H9 (cell line): ENCODE measurements around the gene MTCH1. TPM values are rescaled to one million over a fixed set of nuclear protein-coding genes. Genes with fewer than 3 reads are reported as not detected.

Experiments used
- DNase-seq: peaks from one replicate; pipeline ENCODE4 v3.0.0-alpha.2; 2017
- H2AFZ ChIP-seq: one replicate; pipeline ENCODE4 v1.6.1; 2013; ENCODE audit warnings: mild to moderate bottlenecking, low read length, control low read depth, moderate library complexity
- H2AK5ac ChIP-seq: 2 replicates; pipeline ENCODE4 v1.6.1; 2013; ENCODE audit warnings: low read length, control low read depth, mixed read lengths; ENCODE audit not compliant: insufficient read length
- H2BK120ac ChIP-seq: one replicate; pipeline ENCODE4 v1.6.1; 2013; ENCODE audit warnings: low read depth, mild to moderate bottlenecking, low read length, control low read depth, inconsistent platforms; ENCODE audit not compliant: poor library complexity, severe bottlenecking
- H2BK12ac ChIP-seq: 2 replicates; pipeline ENCODE4 v1.6.1; 2013; ENCODE audit warnings: low read length, control low read depth, mixed read lengths, low read depth; ENCODE audit not compliant: insufficient read length
- H2BK15ac ChIP-seq: 2 replicates; pipeline ENCODE4 v1.6.1; 2013; ENCODE audit warnings: low read depth, low read length, control low read depth
- H2BK20ac ChIP-seq: one replicate; pipeline ENCODE4 v1.6.1; 2013; ENCODE audit warnings: low read depth, mild to moderate bottlenecking, low read length, control low read depth, inconsistent platforms; ENCODE audit not compliant: poor library complexity, severe bottlenecking
- H2BK5ac ChIP-seq: 2 replicates; pipeline ENCODE4 v1.6.1; 2013; ENCODE audit warnings: low read length, control low read depth, mixed read lengths; ENCODE audit not compliant: insufficient read length
- H3K14ac ChIP-seq: 2 replicates; pipeline ENCODE4 v1.6.1; 2013; ENCODE audit warnings: low read length, control low read depth; ENCODE audit not compliant: insufficient read depth
- H3K18ac ChIP-seq: 2 replicates; pipeline ENCODE4 v1.6.1; 2013; ENCODE audit warnings: low read depth, mild to moderate bottlenecking, mixed read lengths, low read length, control low read depth; ENCODE audit not compliant: insufficient read length
- H3K23ac ChIP-seq: 2 replicates; pipeline ENCODE4 v1.6.1; 2013; ENCODE audit warnings: low read length, control low read depth, mixed read lengths, low read depth; ENCODE audit not compliant: insufficient read length
- H3K23me2 ChIP-seq: 2 replicates; pipeline ENCODE4 v1.6.1; 2013; ENCODE audit warnings: low read depth, mild to moderate bottlenecking, mixed read lengths, low read length, control low read depth; ENCODE audit not compliant: insufficient read length, poor library complexity, severe bottlenecking
- H3K27ac ChIP-seq: 2 replicates; pipeline ENCODE4 v1.5.1; 2013; ENCODE audit warnings: low read length, control low read depth, mixed read lengths, low read depth; ENCODE audit not compliant: insufficient read length
- H3K27me3 ChIP-seq: 2 replicates; pipeline ENCODE4 v1.6.1; 2013; ENCODE audit warnings: low read length, control low read depth, inconsistent platforms; ENCODE audit not compliant: insufficient read depth
- H3K4ac ChIP-seq: 2 replicates; pipeline ENCODE4 v1.6.1; 2013; ENCODE audit warnings: low read depth, mild to moderate bottlenecking, control low read depth, inconsistent platforms, low read length, moderate library complexity
- H3K4me1 ChIP-seq: 2 replicates; pipeline ENCODE4 v1.6.1; 2013; ENCODE audit warnings: low read length, control low read depth, inconsistent platforms; ENCODE audit not compliant: insufficient read depth
- H3K4me2 ChIP-seq: 2 replicates; pipeline ENCODE4 v1.6.1; 2013; ENCODE audit warnings: low read length, control low read depth, mixed read lengths; ENCODE audit not compliant: insufficient read length, insufficient read depth
- H3K56ac ChIP-seq: 2 replicates; pipeline ENCODE4 v1.6.1; 2013; ENCODE audit warnings: low read depth, mild to moderate bottlenecking, mixed read lengths, low read length, control low read depth; ENCODE audit not compliant: insufficient read length
- H3K79me1 ChIP-seq: 2 replicates; pipeline ENCODE4 v1.6.1; 2013; ENCODE audit warnings: low read depth, mild to moderate bottlenecking, moderate library complexity, low read length, control low read depth, inconsistent platforms; ENCODE audit not compliant: insufficient read depth, poor library complexity, severe bottlenecking
- H3K79me2 ChIP-seq: 2 replicates; pipeline ENCODE4 v1.6.1; 2013; ENCODE audit warnings: low read length, control low read depth, inconsistent platforms; ENCODE audit not compliant: insufficient read depth
- H3K9ac ChIP-seq: 2 replicates; pipeline ENCODE4 v1.6.1; 2013; ENCODE audit warnings: low read length, control low read depth, mixed read lengths; ENCODE audit not compliant: insufficient read length; ENCODE audit errors: extremely low read depth
- H3K9me3 ChIP-seq: one replicate; pipeline ENCODE4 v1.6.1; 2013; ENCODE audit warnings: low read depth, low read length, inconsistent platforms; ENCODE audit not compliant: control insufficient read depth
- H3T11ph ChIP-seq: one replicate; pipeline ENCODE4 v1.6.1; 2013; ENCODE audit warnings: mild to moderate bottlenecking, low read length, control low read depth, inconsistent platforms
- H4K20me1 ChIP-seq: one replicate; pipeline ENCODE4 v1.6.1; 2013; ENCODE audit not compliant: control insufficient read depth, insufficient read length, insufficient read depth
- H4K5ac ChIP-seq: 2 replicates; pipeline ENCODE4 v1.6.1; 2013; ENCODE audit warnings: low read depth, mild to moderate bottlenecking, mixed read lengths, low read length, control low read depth; ENCODE audit not compliant: insufficient read length
- H4K8ac ChIP-seq: replicated peaks from 2 replicates; pipeline ENCODE4 v1.6.1; 2013; ENCODE audit warnings: low read length, control low read depth, mixed read lengths, low read depth; ENCODE audit not compliant: insufficient read length
- H4K91ac ChIP-seq: 2 replicates; pipeline ENCODE4 v1.6.1; 2013; ENCODE audit warnings: low read depth, mild to moderate bottlenecking, moderate library complexity, mixed read lengths, low read length, control low read depth; ENCODE audit not compliant: insufficient read length
- H3K27ac Mint-ChIP-seq, 3 experiments: 2 replicates in 2 of 3; 3 replicates in 1 of 3; pipeline ENCODE4 v1.8.0; 2020 to 2021; ENCODE audit warnings: mixed read lengths in 3 of 3, mild to moderate bottlenecking in 1 of 3, moderate library complexity in 1 of 3
- H3K27me3 Mint-ChIP-seq: 2 replicates; pipeline ENCODE4 v1.8.0; 2021; ENCODE audit warnings: low read depth, mild to moderate bottlenecking, moderate library complexity, mixed read lengths
- H3K36me3 Mint-ChIP-seq, 3 experiments: 2 replicates in 2 of 3; 3 replicates in 1 of 3; pipeline ENCODE4 v1.8.0; 2020 to 2021; ENCODE audit warnings: low read depth in 3 of 3, mixed read lengths in 3 of 3; ENCODE audit not compliant: insufficient read depth in 1 of 3
- H3K4me1 Mint-ChIP-seq, 2 experiments: 2 replicates each; pipeline ENCODE4 v1.8.0; 2020; ENCODE audit warnings: mixed read lengths in 2 of 2
- H3K4me3 Mint-ChIP-seq, 2 experiments: 2 replicates in 1 of 2; 3 replicates in 1 of 2; pipeline ENCODE4 v1.8.0; 2020 to 2021; ENCODE audit warnings: mild to moderate bottlenecking in 2 of 2, mixed read lengths in 2 of 2, moderate library complexity in 1 of 2
- H3K9me3 Mint-ChIP-seq, 2 experiments: 2 replicates in 1 of 2; 3 replicates in 1 of 2; pipeline ENCODE4 v1.8.0; 2020; ENCODE audit warnings: mild to moderate bottlenecking in 2 of 2, mixed read lengths in 2 of 2, moderate library complexity in 1 of 2
- WGBS: extraction: QIAGEN DNeasy Blood & Tissue Kit; methylation state at CpG from one replicate; pipeline ENCODE4 v1.1.7; 2013; ENCODE audit warnings: missing lambda C conversion rate, low lambda C conversion rate, mixed read lengths; ENCODE audit not compliant: insufficient read length; ENCODE audit errors: extremely low coverage; 5-methylcytosine and 5-hydroxymethylcytosine counted together
- total RNA-seq: library from RNA; stranded (reverse); gene quantifications from 2 replicates; pipeline ENCODE4 v1.2.1, GENCODE V29; 2021
- TF ChIP-seq, protein P1 (sequence below): fragments of 200-600 bp; sonication (generic); conservative IDR thresholded peaks from 3 replicates; pipeline ENCODE4 v1.8.0; 2021; ENCODE audit warnings: antibody characterized with exemption, mild to moderate bottlenecking

The MTCH1 gene
- total RNA-seq, 1 experiment from 2014 or later = 200 TPM

DNA sequence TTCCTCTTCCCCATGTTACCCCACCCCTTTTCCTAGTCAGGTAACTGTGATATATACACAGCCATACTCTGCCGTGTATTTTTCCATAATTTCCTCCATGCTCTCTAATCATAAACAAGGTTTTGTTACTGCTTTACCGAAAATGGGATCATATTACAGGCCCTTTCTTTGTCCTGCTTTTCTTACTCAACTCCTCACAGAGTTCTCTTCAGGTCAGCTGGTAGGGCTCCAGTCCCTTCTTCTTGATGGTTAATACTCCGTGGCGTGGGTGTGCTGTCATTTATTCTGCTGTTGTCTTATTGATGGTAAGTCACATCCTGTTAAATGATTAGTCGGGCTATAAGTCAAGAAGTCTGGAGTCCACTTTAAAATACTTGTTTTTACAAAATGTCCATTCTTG lies 56.4 kb downstream of the MTCH1 start:
- H3K23me2 ChIP-seq = no peaks in the 10 kb centered on the region
- H4K5ac ChIP-seq = no peak overlapping the region
- no peaks in the 10 kb centered on the region for H3K79me2 ChIP-seq
- H3T11ph ChIP-seq = no peak overlapping the region
- H3K9me3 Mint-ChIP-seq = no peaks in the 10 kb centered on the region
- no peak overlapping the region for H2BK5ac ChIP-seq
- H2BK120ac ChIP-seq = no peak overlapping the region
- no peak overlapping the region for H2AFZ ChIP-seq
- no peaks in the 10 kb centered on the region for H3K36me3 Mint-ChIP-seq
- no peak overlapping the region for H4K91ac ChIP-seq
- H2BK12ac ChIP-seq = no peak overlapping the region
- H4K8ac ChIP-seq = no peak overlapping the region
- H3K56ac ChIP-seq = no peak overlapping the region
- TF ChIP-seq, protein P1, sequence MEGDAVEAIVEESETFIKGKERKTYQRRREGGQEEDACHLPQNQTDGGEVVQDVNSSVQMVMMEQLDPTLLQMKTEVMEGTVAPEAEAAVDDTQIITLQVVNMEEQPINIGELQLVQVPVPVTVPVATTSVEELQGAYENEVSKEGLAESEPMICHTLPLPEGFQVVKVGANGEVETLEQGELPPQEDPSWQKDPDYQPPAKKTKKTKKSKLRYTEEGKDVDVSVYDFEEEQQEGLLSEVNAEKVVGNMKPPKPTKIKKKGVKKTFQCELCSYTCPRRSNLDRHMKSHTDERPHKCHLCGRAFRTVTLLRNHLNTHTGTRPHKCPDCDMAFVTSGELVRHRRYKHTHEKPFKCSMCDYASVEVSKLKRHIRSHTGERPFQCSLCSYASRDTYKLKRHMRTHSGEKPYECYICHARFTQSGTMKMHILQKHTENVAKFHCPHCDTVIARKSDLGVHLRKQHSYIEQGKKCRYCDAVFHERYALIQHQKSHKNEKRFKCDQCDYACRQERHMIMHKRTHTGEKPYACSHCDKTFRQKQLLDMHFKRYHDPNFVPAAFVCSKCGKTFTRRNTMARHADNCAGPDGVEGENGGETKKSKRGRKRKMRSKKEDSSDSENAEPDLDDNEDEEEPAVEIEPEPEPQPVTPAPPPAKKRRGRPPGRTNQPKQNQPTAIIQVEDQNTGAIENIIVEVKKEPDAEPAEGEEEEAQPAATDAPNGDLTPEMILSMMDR = no peak
- no peak for DNase-seq
- no peaks in the 10 kb centered on the region for H3K9me3 ChIP-seq
- H3K23ac ChIP-seq = no peak overlapping the region
- H3K4me1 ChIP-seq = no peaks in the 10 kb centered on the region
- H2BK15ac ChIP-seq = no peak overlapping the region
- H3K4me2 ChIP-seq = no peak overlapping the region
- no peak overlapping the region for H2BK20ac ChIP-seq
- H3K27me3 Mint-ChIP-seq = peaks cover 3% of the 10 kb centered on the region
- H4K20me1 ChIP-seq = no peaks in the 10 kb centered on the region
- H3K4me3 Mint-ChIP-seq = no peak overlapping the region
- no peak overlapping the region for H3K14ac ChIP-seq
- no peak overlapping the region for H3K18ac ChIP-seq
- no peak overlapping the region for H3K27ac ChIP-seq
- no peak overlapping the region for H3K9ac ChIP-seq
- WGBS = no CpG with 5 or more reads among the region's 5 CpGs
- no peaks in the 10 kb centered on the region for H3K79me1 ChIP-seq
- no peak overlapping the region for H3K27ac Mint-ChIP-seq
- H3K4ac ChIP-seq = no peak overlapping the region
- no peak overlapping the region for H2AK5ac ChIP-seq
- peaks cover 2 to 6% of the 10 kb centered on the region in 2 experiments; a peak in 2 of 4 replicates for H3K4me1 Mint-ChIP-seq
- H3K27me3 ChIP-seq = no peaks in the 10 kb centered on the region
